Measurements from ENCODE around the gene MORN4. TPM values are rescaled to one million over a fixed set of nuclear protein-coding genes. Genes with fewer than 3 reads are reported as not detected.

The MORN4 gene
- total RNA-seq, 4 donors from 2014 or later, result 0.34 to 3.6 (median 1.2) TPM

DNA sequence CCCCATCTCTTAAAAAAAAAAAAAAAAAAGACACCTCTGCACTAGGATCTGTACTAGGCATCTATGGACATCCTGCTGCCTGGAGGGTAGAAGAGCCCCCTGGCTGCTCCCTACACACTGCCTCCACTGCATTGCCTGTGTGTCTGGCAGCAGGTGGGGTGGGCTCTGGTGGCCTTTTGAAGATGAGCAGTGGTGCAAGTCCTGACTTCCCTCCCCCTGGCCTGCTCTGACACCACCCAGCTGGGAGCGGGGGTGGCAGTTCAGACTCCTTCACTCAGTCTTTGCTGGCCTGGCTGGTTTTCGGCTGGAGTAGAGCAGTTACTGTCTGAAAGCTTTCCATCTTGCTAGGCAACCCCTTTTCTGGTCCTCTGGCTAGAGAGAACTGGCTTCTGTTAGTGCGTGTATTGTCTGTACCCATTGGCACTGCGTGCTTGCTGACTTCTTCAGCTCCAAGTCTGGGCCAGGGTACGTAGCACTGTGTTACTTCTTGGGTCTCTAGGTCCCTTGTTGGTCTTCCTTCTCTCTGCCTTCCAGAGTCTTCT is 26.1 kb downstream of the MORN4 start:
- no peaks in the 10 kb centered on the region for H3K27me3 ChIP-seq
- no peak overlapping the region for H3K27ac ChIP-seq
- H3K9me3 ChIP-seq, result no peaks in the 10 kb centered on the region
- 89 to 92% methylated on average over 5 of the region's 5 CpGs for WGBS, 2 donors
- intact Hi-C loops (cut with DNase I), result no loop called here
- no peak for TF ChIP-seq POLR2A (IDR thresholded peaks at IDR 0.05)
- TF ChIP-seq, protein P1, sequence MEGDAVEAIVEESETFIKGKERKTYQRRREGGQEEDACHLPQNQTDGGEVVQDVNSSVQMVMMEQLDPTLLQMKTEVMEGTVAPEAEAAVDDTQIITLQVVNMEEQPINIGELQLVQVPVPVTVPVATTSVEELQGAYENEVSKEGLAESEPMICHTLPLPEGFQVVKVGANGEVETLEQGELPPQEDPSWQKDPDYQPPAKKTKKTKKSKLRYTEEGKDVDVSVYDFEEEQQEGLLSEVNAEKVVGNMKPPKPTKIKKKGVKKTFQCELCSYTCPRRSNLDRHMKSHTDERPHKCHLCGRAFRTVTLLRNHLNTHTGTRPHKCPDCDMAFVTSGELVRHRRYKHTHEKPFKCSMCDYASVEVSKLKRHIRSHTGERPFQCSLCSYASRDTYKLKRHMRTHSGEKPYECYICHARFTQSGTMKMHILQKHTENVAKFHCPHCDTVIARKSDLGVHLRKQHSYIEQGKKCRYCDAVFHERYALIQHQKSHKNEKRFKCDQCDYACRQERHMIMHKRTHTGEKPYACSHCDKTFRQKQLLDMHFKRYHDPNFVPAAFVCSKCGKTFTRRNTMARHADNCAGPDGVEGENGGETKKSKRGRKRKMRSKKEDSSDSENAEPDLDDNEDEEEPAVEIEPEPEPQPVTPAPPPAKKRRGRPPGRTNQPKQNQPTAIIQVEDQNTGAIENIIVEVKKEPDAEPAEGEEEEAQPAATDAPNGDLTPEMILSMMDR (IDR thresholded peaks at IDR 0.05), result no peak
- peaks cover 0 to 1% (median 0%) of the 10 kb centered on the region in 3 donors for H3K4me1 ChIP-seq
- no peaks in the 10 kb centered on the region for H3K36me3 ChIP-seq
- H3K4me3 ChIP-seq, result no peak overlapping the region
- no peak for DNase-seq

DNA sequence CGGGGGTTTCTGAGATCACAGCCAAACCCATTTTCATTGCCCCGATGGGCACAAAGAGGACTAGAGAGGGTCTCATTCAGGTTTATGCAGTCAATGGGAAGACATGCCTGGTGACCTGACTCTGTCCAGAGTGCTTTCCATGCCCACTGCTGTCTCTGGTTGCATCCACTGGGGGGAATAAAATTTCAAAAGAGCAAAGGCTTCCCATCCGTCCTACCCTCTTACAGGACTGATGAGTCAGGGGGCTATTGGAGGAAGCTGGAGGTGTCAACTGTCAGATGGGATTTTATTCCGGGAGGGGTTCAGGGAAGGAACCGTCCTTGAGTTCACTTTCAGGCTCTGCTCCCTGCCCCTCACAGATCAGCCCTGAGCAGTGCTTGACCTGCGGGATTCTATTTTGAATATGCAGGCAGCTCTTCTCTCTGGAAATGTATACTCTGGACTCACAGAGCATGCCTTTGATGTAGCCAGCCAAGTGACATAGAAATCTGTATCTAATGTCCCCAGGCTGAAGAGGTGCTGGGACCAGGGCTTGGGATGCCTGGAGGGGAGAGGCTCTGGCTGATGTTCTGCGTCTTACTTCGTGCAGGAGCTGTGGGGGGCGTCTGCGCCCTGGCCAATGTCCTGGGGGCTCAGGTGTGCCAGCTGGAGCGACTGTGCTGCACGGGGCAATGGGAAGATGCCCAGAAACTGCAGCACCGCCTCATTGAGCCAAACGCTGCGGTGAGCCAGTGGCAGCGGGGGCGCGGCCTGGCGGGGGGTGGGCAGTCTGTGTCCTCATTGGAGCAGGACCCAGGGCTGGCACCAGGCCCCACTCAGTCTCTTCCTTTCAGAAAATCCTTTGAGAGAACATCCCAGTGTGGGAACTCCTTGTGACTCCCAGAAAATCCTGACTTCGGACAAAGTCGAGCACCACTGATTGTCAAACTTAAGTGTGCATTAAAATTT is 31.8 kb downstream of the MORN4 start:
- Histone ChIP-seq H3K27me3 (no peaks in the 10 kb centered on the region), H3K4me1 (peaks cover 0 to 6% (median 0%) of the 10 kb centered on the region in 3 donors), H3K9me3 (no peaks in the 10 kb centered on the region), H3K27ac (no peak overlapping the region), H3K36me3 (no peaks in the 10 kb centered on the region), H3K4me3 (no peak overlapping the region)
- TF ChIP-seq POLR2A (IDR thresholded peaks at IDR 0.05), result no peak
- TF ChIP-seq, protein P1 (IDR thresholded peaks at IDR 0.05), result no peak
- DNase-seq, result no peak
- WGBS, 2 donors, result 67 to 83% methylated on average over 15 to 16 of the region's 21 CpGs
- intact Hi-C loops (cut with DNase I), result no loop called here

DNA sequence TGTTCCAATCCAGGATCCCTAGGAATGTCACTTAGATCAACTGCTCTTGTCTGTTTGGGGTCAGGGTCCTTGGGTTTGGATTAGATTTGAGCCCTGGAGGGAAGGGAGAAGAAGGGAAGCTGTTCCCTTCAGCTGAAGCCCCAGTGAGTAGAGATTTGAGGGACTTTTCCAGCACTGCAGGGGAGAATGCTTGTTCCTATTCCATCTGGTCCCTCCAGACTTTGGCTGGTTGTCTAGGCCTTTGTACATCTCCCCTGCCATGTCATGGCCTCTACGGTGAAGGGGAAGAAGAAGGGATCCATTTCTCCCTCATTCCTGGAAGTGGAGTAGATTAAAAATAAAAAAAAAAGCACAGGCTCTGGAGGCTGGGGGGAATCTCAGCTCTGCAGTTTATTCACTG is 32.7 kb downstream of the MORN4 start:
- no peak overlapping the region for H3K27ac ChIP-seq
- TF ChIP-seq, protein P1 (IDR thresholded peaks at IDR 0.05), result no peak
- TF ChIP-seq POLR2A (IDR thresholded peaks at IDR 0.05), result no peak
- H3K4me1 ChIP-seq, result peaks cover 0 to 15% (median 9%) of the 10 kb centered on the region in 3 donors
- WGBS, 2 donors, result 100% methylated on average over 1 of the region's 1 CpG; no CpG with 5 or more reads in 1 of the 2 donors
- H3K36me3 ChIP-seq, result no peaks in the 10 kb centered on the region
- no peak overlapping the region for H3K4me3 ChIP-seq
- H3K27me3 ChIP-seq, result no peaks in the 10 kb centered on the region
- intact Hi-C loops (cut with DNase I), result no loop called here
- H3K9me3 ChIP-seq, result no peaks in the 10 kb centered on the region
- no peak for DNase-seq

DNA sequence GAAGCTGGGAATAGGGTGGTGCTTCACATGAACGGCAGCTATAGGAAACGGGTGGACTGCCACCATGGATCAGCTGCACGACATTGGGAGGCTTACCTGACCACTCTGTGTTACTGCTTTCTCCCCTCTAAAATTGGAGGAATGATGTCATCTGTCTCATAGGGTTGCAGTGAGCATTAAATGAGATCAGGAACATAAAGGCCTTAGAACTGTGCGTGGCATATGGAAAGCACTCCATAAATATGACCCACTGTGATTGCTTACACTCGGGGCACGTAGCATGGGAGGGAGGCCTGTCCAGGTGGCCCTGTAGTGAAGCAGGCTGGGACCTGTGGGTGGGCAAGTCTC is 34.1 kb downstream of the MORN4 start:
- Histone ChIP-seq H3K9me3 (no peaks in the 10 kb centered on the region), H3K27me3 (no peaks in the 10 kb centered on the region), H3K27ac (no peak overlapping the region), H3K4me3 (no peak overlapping the region), H3K36me3 (no peaks in the 10 kb centered on the region), H3K4me1 (peaks cover 0 to 17% (median 10%) of the 10 kb centered on the region in 3 donors)
- TF ChIP-seq, protein P1 (IDR thresholded peaks at IDR 0.05), result no peak
- TF ChIP-seq POLR2A (IDR thresholded peaks at IDR 0.05), result no peak
- 84 to 94% methylated on average over 5 to 6 of the region's 6 CpGs for WGBS, 2 donors
- intact Hi-C loops (cut with DNase I), result no loop called here
- no peak for DNase-seq

Data from esophagus squamous epithelium (tissue), 5 donors.